ENCODE results near the gene AP3S2.

Gene AP3S2

GRCh38 chr15:89808160-89808870 is 85.5 kb downstream of the AP3S2 start:
- Mint-ChIP-seq H3K4me1 (peaks cover 10% of the 10 kb centered on the region), H3K4me3 (no peak overlapping the region), H3K27ac (no peak overlapping the region), H3K27me3 (peaks cover 14% of the 10 kb centered on the region), H3K9me3 (no peaks in the 10 kb centered on the region)
- ATAC-seq (no peak), DNase-seq (no peak)

- Mint-ChIP-seq H3K4me3 (no peak overlapping the region), H3K9me3 (no peaks in the 10 kb centered on the region), H3K27me3 (peaks cover 8% of the 10 kb centered on the region), H3K4me1 (peaks cover 10% of the 10 kb centered on the region), H3K27ac (no peak overlapping the region)
- ATAC-seq (no peak), DNase-seq (no peak)
Measured at GRCh38 chr15:89807689-89808088, 86.1 kb downstream of the AP3S2 start.

GRCh38 chr15:89806559-89807550 is 86.9 kb downstream of the AP3S2 start:
- no peak overlapping the region for H3K4me3 Mint-ChIP-seq
- ATAC-seq (no peak), DNase-seq (no peak)
- H3K27ac Mint-ChIP-seq = peak overlapping the region in 1 of 2 donors; percentile 81
- H3K27me3 Mint-ChIP-seq = peaks cover 8% of the 10 kb centered on the region
- H3K9me3 Mint-ChIP-seq = no peaks in the 10 kb centered on the region
- H3K4me1 Mint-ChIP-seq = peaks cover 1% of the 10 kb centered on the region

GRCh38 chr15:89806210-89806558 is 87.6 kb downstream of the AP3S2 start:
- Mint-ChIP-seq H3K27me3 (peaks cover 14% of the 10 kb centered on the region), H3K4me3 (no peak overlapping the region), H3K27ac (peak overlapping the region in 1 of 2 donors; percentile 81), H3K9me3 (no peaks in the 10 kb centered on the region), H3K4me1 (no peaks in the 10 kb centered on the region)
- DNase-seq (no peak), ATAC-seq (no peak)

- Mint-ChIP-seq H3K4me3 (no peak overlapping the region), H3K27me3 (peaks cover 14% of the 10 kb centered on the region), H3K27ac (no peak overlapping the region), H3K9me3 (no peaks in the 10 kb centered on the region), H3K4me1 (no peaks in the 10 kb centered on the region)
- no peak for DNase-seq
- ATAC-seq = no peak
Measured at GRCh38 chr15:89805241-89806209, 88.3 kb downstream of the AP3S2 start.

GRCh38 chr15:89803941-89804800 is 89.6 kb downstream of the AP3S2 start:
- Mint-ChIP-seq H3K27ac (peak overlapping the region in 1 of 2 donors; percentile 75), H3K27me3 (peaks cover 14% of the 10 kb centered on the region), H3K4me1 (no peaks in the 10 kb centered on the region), H3K9me3 (no peaks in the 10 kb centered on the region), H3K4me3 (no peak overlapping the region)
- DNase-seq = no peak
- no peak for ATAC-seq

GRCh38 chr15:89802986-89803824 is 90.6 kb downstream of the AP3S2 start:
- H3K9me3 Mint-ChIP-seq = no peaks in the 10 kb centered on the region
- ATAC-seq = peak; percentile 29
- no peak for DNase-seq
- no peaks in the 10 kb centered on the region for H3K4me1 Mint-ChIP-seq
- no peak overlapping the region for H3K27ac Mint-ChIP-seq
- H3K4me3 Mint-ChIP-seq = no peak overlapping the region
- peaks cover 14% of the 10 kb centered on the region for H3K27me3 Mint-ChIP-seq

GRCh38 chr15:89802231-89802928 is 91.4 kb downstream of the AP3S2 start:
- Mint-ChIP-seq H3K4me3 (no peak overlapping the region), H3K27ac (peak overlapping the region; percentile 16 to 24)

GRCh38 chr15:89801471-89802195 is 92.2 kb downstream of the AP3S2 start:
- Mint-ChIP-seq H3K27ac (peak overlapping the region in 1 of 2 donors; percentile 24), H3K9me3 (peaks cover 4 to 7% of the 10 kb centered on the region in 2 donors), H3K27me3 (peaks cover 14% of the 10 kb centered on the region), H3K4me1 (no peaks in the 10 kb centered on the region), H3K4me3 (no peak overlapping the region)
- DNase-seq (no peak), ATAC-seq (no peak)

More at GRCh38 chr15:89802231-89802928, 91.4 kb downstream of the AP3S2 start:
- ATAC-seq (no peak), DNase-seq (no peak)
- Mint-ChIP-seq H3K4me1 (no peaks in the 10 kb centered on the region), H3K27me3 (peaks cover 14% of the 10 kb centered on the region), H3K9me3 (peaks cover under 1 to 1% of the 10 kb centered on the region in 2 donors)

- Mint-ChIP-seq H3K4me3 (no peak overlapping the region), H3K4me1 (no peaks in the 10 kb centered on the region), H3K9me3 (peaks cover 4 to 7% of the 10 kb centered on the region in 2 donors), H3K27me3 (peaks cover 14% of the 10 kb centered on the region), H3K27ac (peak overlapping the region in 1 of 2 donors; percentile 14)
- ATAC-seq (no peak), DNase-seq (no peak)
Measured at GRCh38 chr15:89799918-89800498, 93.8 kb downstream of the AP3S2 start.

GRCh38 chr15:89799011-89799911 is 94.5 kb downstream of the AP3S2 start:
- H3K27ac Mint-ChIP-seq = peak overlapping the region; percentile 26 to 61
- ATAC-seq (no peak), DNase-seq (no peak)
- H3K4me1 Mint-ChIP-seq = no peaks in the 10 kb centered on the region
- H3K9me3 Mint-ChIP-seq = peaks cover 4 to 7% of the 10 kb centered on the region in 2 donors
- no peak overlapping the region for H3K4me3 Mint-ChIP-seq
- H3K27me3 Mint-ChIP-seq = peaks cover 14% of the 10 kb centered on the region

Data from stimulated activated naive CD8-positive, alpha-beta T cell treated with anti-CD3 and anti-CD28 coated beads, Interleukin-15, amount 100 ng/mL, for 72 hours (primary cell).